ENCODE measurements around the gene XG.
"Not testable (repeated sequence)": the region's sequence is repeated elsewhere in the genome, so short reads cannot be mapped to it uniquely, and the experiment has no call there.

Gene XG

GRCh38 chrX:2732649-2733048, 19.2 kb upstream of the XG start:
- Histone ChIP-seq H3K4me1 (ENCODE audit: control insufficient read depth, insufficient read depth, low read length) (no peaks in the 10 kb centered on the region), H3K27ac (ENCODE audit: insufficient read depth, low read depth, low read length, poor library complexity, severe bottlenecking) (no peak overlapping the region), H3K9me3 (ENCODE audit: control insufficient read depth, low read length) (no peaks in the 10 kb centered on the region), H3K27me3 (ENCODE audit: control insufficient read depth, insufficient read depth, low read length, poor library complexity, severe bottlenecking) (no peaks in the 10 kb centered on the region), H3K36me3 (ENCODE audit: control insufficient read depth, insufficient read depth, low read length) (peaks cover 9% of the 10 kb centered on the region), H3K4me3 (ENCODE audit: insufficient read depth, low read depth, low read length) (no peak overlapping the region)

GRCh38 chrX:2733286-2733685, 18.6 kb upstream of the XG start:
- 92 to 94% methylated on average over 9 of the region's 9 CpGs for WGBS, 2 experiments
- Histone ChIP-seq H3K36me3 (ENCODE audit: control insufficient read depth, insufficient read depth, low read length) (peaks cover 8% of the 10 kb centered on the region), H3K27me3 (ENCODE audit: control insufficient read depth, insufficient read depth, low read length, poor library complexity, severe bottlenecking) (no peaks in the 10 kb centered on the region), H3K4me1 (ENCODE audit: control insufficient read depth, insufficient read depth, low read length) (no peaks in the 10 kb centered on the region), H3K9me3 (ENCODE audit: control insufficient read depth, low read length) (no peaks in the 10 kb centered on the region), H3K27ac (ENCODE audit: insufficient read depth, low read depth, low read length, poor library complexity, severe bottlenecking) (no peak overlapping the region), H3K4me3 (ENCODE audit: insufficient read depth, low read depth, low read length) (no peak overlapping the region)

GRCh38 chrX:2735270-2735669, 16.6 kb upstream of the XG start:
- Histone ChIP-seq H3K9me3 (ENCODE audit: control insufficient read depth, low read length) (no peaks in the 10 kb centered on the region), H3K4me1 (ENCODE audit: control insufficient read depth, insufficient read depth, low read length) (no peaks in the 10 kb centered on the region), H3K27me3 (ENCODE audit: control insufficient read depth, insufficient read depth, low read length, poor library complexity, severe bottlenecking) (no peaks in the 10 kb centered on the region), H3K36me3 (ENCODE audit: control insufficient read depth, insufficient read depth, low read length) (peaks cover 5% of the 10 kb centered on the region), H3K4me3 (ENCODE audit: insufficient read depth, low read depth, low read length) (no peak overlapping the region), H3K27ac (ENCODE audit: insufficient read depth, low read depth, low read length, poor library complexity, severe bottlenecking) (no peak overlapping the region)
- WGBS, 2 experiments = 96 to 99% methylated on average over 3 to 4 of the region's 4 CpGs

- Histone ChIP-seq H3K9me3 (ENCODE audit: control insufficient read depth, low read length) (no peaks in the 10 kb centered on the region), H3K36me3 (ENCODE audit: control insufficient read depth, insufficient read depth, low read length) (peaks cover 5% of the 10 kb centered on the region), H3K4me1 (ENCODE audit: control insufficient read depth, insufficient read depth, low read length) (no peaks in the 10 kb centered on the region), H3K4me3 (ENCODE audit: insufficient read depth, low read depth, low read length) (no peak overlapping the region), H3K27ac (ENCODE audit: insufficient read depth, low read depth, low read length, poor library complexity, severe bottlenecking) (no peak overlapping the region), H3K27me3 (ENCODE audit: control insufficient read depth, insufficient read depth, low read length, poor library complexity, severe bottlenecking) (no peaks in the 10 kb centered on the region)
- 93% methylated on average over 11 of the region's 11 CpGs for WGBS, 2 experiments
Observed at GRCh38 chrX:2740672-2741071, 11.2 kb upstream of the XG start.

- Histone ChIP-seq H3K36me3 (ENCODE audit: control insufficient read depth, insufficient read depth, low read length) (peaks cover 5% of the 10 kb centered on the region), H3K27ac (ENCODE audit: insufficient read depth, low read depth, low read length, poor library complexity, severe bottlenecking) (no peak overlapping the region), H3K4me1 (ENCODE audit: control insufficient read depth, insufficient read depth, low read length) (no peaks in the 10 kb centered on the region), H3K9me3 (ENCODE audit: control insufficient read depth, low read length) (no peaks in the 10 kb centered on the region), H3K27me3 (ENCODE audit: control insufficient read depth, insufficient read depth, low read length, poor library complexity, severe bottlenecking) (no peaks in the 10 kb centered on the region), H3K4me3 (ENCODE audit: insufficient read depth, low read depth, low read length) (no peak overlapping the region)
- WGBS, 2 experiments = 96% methylated on average over 3 of the region's 3 CpGs
Observed at GRCh38 chrX:2741386-2741785, 10.5 kb upstream of the XG start.

GRCh38 chrX:2746250-2746649, 5.6 kb upstream of the XG start:
- WGBS, 2 experiments = 93 to 97% methylated on average over 4 to 5 of the region's 6 CpGs
- H3K4me3 ChIP-seq (ENCODE audit: insufficient read depth, low read depth, low read length); H3K36me3 ChIP-seq (ENCODE audit: control insufficient read depth, insufficient read depth, low read length): not testable (repeated sequence)

GRCh38 chrX:2748171-2748814, 3.5 kb upstream of the XG start:
- WGBS, 2 experiments = 92 to 94% methylated on average over 8 of the region's 8 CpGs

More at GRCh38 chrX:2746250-2746649, 5.6 kb upstream of the XG start:
- not testable (repeated sequence) for H3K27me3 ChIP-seq (ENCODE audit: control insufficient read depth, insufficient read depth, low read length, poor library complexity, severe bottlenecking); H3K4me1 ChIP-seq (ENCODE audit: control insufficient read depth, insufficient read depth, low read length); H3K9me3 ChIP-seq (ENCODE audit: control insufficient read depth, low read length); H3K27ac ChIP-seq (ENCODE audit: insufficient read depth, low read depth, low read length, poor library complexity, severe bottlenecking)

GRCh38 chrX:2748815-2749188, 3.0 kb upstream of the XG start:
- H3K4me3 ChIP-seq (ENCODE audit: insufficient read depth, low read depth, low read length) = no peak overlapping the region
- no peaks in the 10 kb centered on the region for H3K4me1 ChIP-seq (ENCODE audit: control insufficient read depth, insufficient read depth, low read length)
- H3K27me3 ChIP-seq (ENCODE audit: control insufficient read depth, insufficient read depth, low read length, poor library complexity, severe bottlenecking) = no peaks in the 10 kb centered on the region
- 75 to 89% methylated on average over 1 of the region's 1 CpG for WGBS, 2 experiments
- no peaks in the 10 kb centered on the region for H3K9me3 ChIP-seq (ENCODE audit: control insufficient read depth, low read length)
- H3K27ac ChIP-seq (ENCODE audit: insufficient read depth, low read depth, low read length, poor library complexity, severe bottlenecking) = no peak overlapping the region
- no peaks in the 10 kb centered on the region for H3K36me3 ChIP-seq (ENCODE audit: control insufficient read depth, insufficient read depth, low read length)

More at GRCh38 chrX:2748171-2748814, 3.5 kb upstream of the XG start:
- no peak overlapping the region for H3K4me3 ChIP-seq (ENCODE audit: insufficient read depth, low read depth, low read length)
- no peak overlapping the region for H3K27ac ChIP-seq (ENCODE audit: insufficient read depth, low read depth, low read length, poor library complexity, severe bottlenecking)
- H3K36me3 ChIP-seq (ENCODE audit: control insufficient read depth, insufficient read depth, low read length) = no peaks in the 10 kb centered on the region
- no peaks in the 10 kb centered on the region for H3K4me1 ChIP-seq (ENCODE audit: control insufficient read depth, insufficient read depth, low read length)
- no peaks in the 10 kb centered on the region for H3K27me3 ChIP-seq (ENCODE audit: control insufficient read depth, insufficient read depth, low read length, poor library complexity, severe bottlenecking)
- no peaks in the 10 kb centered on the region for H3K9me3 ChIP-seq (ENCODE audit: control insufficient read depth, low read length)

- H3K4me3 ChIP-seq (ENCODE audit: insufficient read depth, low read depth, low read length) = no peak overlapping the region
- H3K9me3 ChIP-seq (ENCODE audit: control insufficient read depth, low read length) = no peaks in the 10 kb centered on the region
- no peaks in the 10 kb centered on the region for H3K36me3 ChIP-seq (ENCODE audit: control insufficient read depth, insufficient read depth, low read length)
- no peak overlapping the region for H3K27ac ChIP-seq (ENCODE audit: insufficient read depth, low read depth, low read length, poor library complexity, severe bottlenecking)
- 88 to 100% methylated on average over 1 to 2 of the region's 3 CpGs for WGBS, 2 experiments
- H3K4me1 ChIP-seq (ENCODE audit: control insufficient read depth, insufficient read depth, low read length) = no peaks in the 10 kb centered on the region
- no peaks in the 10 kb centered on the region for H3K27me3 ChIP-seq (ENCODE audit: control insufficient read depth, insufficient read depth, low read length, poor library complexity, severe bottlenecking)
Observed at GRCh38 chrX:2751291-2751690, 549 bp upstream of the XG start.

- not testable (repeated sequence) for H3K27me3 ChIP-seq (ENCODE audit: control insufficient read depth, insufficient read depth, low read length, poor library complexity, severe bottlenecking); H3K36me3 ChIP-seq (ENCODE audit: control insufficient read depth, insufficient read depth, low read length); H3K4me1 ChIP-seq (ENCODE audit: control insufficient read depth, insufficient read depth, low read length); H3K27ac ChIP-seq (ENCODE audit: insufficient read depth, low read depth, low read length, poor library complexity, severe bottlenecking); H3K9me3 ChIP-seq (ENCODE audit: control insufficient read depth, low read length); H3K4me3 ChIP-seq (ENCODE audit: insufficient read depth, low read depth, low read length)
- 95 to 97% methylated on average over 5 to 6 of the region's 7 CpGs for WGBS, 2 experiments
Observed at GRCh38 chrX:2752441-2752840, 601 bp downstream of the XG start.

GRCh38 chrX:2755163-2755715, 3.4 kb downstream of the XG start:
- not testable (repeated sequence) for H3K9me3 ChIP-seq (ENCODE audit: control insufficient read depth, low read length); H3K27me3 ChIP-seq (ENCODE audit: control insufficient read depth, insufficient read depth, low read length, poor library complexity, severe bottlenecking)
- 78 to 83% methylated on average over 5 of the region's 5 CpGs for WGBS, 2 experiments

More at GRCh38 chrX:2755163-2755715, 3.4 kb downstream of the XG start:
- H3K36me3 ChIP-seq (ENCODE audit: control insufficient read depth, insufficient read depth, low read length); H3K27ac ChIP-seq (ENCODE audit: insufficient read depth, low read depth, low read length, poor library complexity, severe bottlenecking); H3K4me3 ChIP-seq (ENCODE audit: insufficient read depth, low read depth, low read length); H3K4me1 ChIP-seq (ENCODE audit: control insufficient read depth, insufficient read depth, low read length): not testable (repeated sequence)
